ENCODE data around the gene MAP7D3. TPM values are rescaled to one million over a fixed set of nuclear protein-coding genes. Genes with fewer than 3 reads are reported as not detected.

MAP7D3 gene
- total and polyA plus RNA-seq, 2 donors (not counting 1 experiment from before 2014, with no cell fraction given) = 19.0 to 30.7 TPM

DNA sequence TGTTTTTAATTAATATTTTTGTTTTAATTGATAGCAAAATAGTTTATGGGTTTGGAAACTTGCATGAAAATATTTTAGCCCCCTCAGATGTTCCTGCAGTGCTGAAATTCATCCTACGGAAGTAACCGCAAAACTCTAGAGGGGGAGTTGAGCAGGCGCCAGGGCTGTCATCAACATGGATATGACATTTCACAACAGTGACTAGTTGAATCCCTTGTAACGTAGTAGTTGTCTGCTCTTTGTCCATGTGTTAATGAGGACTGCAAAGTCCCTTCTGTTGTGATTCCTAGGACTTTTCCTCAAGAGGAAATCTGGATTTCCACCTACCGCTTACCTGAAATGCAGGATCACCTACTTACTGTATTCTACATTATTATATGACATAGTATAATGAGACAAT, 40.4 kb downstream of the MAP7D3 start:
- Histone ChIP-seq H3K4me3 (replicated peaks in 1 of 4; ENCODE audit: control extremely low read depth in 1 of 4, insufficient read depth in 1 of 4, low read depth in 3 of 4, low read length in 4 of 4) (no peak overlapping the region), H3K9ac (ENCODE audit: insufficient read depth, low read length) (no peak overlapping the region), H3K4me2 (ENCODE audit: extremely low read depth, insufficient read depth, low read length) (no peak overlapping the region), H3K79me2 (ENCODE audit: control insufficient read depth, insufficient read depth, low read length) (no peaks in the 10 kb centered on the region), H3K9me3 (ENCODE audit: control insufficient read depth, insufficient read depth, low read depth, low read length) (no peaks in the 10 kb centered on the region), H3K27me3 (ENCODE audit: control insufficient read depth, insufficient read depth, low read length) (no peaks in the 10 kb centered on the region), H3K36me3 (ENCODE audit: control insufficient read depth, insufficient read depth, low read length) (peaks cover 10% of the 10 kb centered on the region), H3K27ac (ENCODE audit: insufficient read depth, low read length) (no peak overlapping the region), H2AFZ (ENCODE audit: low read length) (no peak overlapping the region), H4K20me1 (ENCODE audit: control insufficient read depth, extremely low read depth, insufficient read depth, low read length) (no peaks in the 10 kb centered on the region), H3K4me1 (ENCODE audit: control insufficient read depth, extremely low read depth, insufficient read depth, low read length) (peaks cover 11% of the 10 kb centered on the region)
- DNase-seq (ENCODE audit: low read depth in 2 of 2) = no peak
- TF ChIP-seq, protein P1, sequence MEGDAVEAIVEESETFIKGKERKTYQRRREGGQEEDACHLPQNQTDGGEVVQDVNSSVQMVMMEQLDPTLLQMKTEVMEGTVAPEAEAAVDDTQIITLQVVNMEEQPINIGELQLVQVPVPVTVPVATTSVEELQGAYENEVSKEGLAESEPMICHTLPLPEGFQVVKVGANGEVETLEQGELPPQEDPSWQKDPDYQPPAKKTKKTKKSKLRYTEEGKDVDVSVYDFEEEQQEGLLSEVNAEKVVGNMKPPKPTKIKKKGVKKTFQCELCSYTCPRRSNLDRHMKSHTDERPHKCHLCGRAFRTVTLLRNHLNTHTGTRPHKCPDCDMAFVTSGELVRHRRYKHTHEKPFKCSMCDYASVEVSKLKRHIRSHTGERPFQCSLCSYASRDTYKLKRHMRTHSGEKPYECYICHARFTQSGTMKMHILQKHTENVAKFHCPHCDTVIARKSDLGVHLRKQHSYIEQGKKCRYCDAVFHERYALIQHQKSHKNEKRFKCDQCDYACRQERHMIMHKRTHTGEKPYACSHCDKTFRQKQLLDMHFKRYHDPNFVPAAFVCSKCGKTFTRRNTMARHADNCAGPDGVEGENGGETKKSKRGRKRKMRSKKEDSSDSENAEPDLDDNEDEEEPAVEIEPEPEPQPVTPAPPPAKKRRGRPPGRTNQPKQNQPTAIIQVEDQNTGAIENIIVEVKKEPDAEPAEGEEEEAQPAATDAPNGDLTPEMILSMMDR (conservative IDR thresholded peaks at IDR 0.05 in 1 of 2, IDR thresholded peaks at IDR 0.05 in 1 of 2; ENCODE audit: low read depth in 1 of 2, low read length in 2 of 2) = no peak
- TF ChIP-seq EZH2 (IDR thresholded peaks at IDR 0.05; ENCODE audit: low read length, missing control alignments) = no peak

DNA sequence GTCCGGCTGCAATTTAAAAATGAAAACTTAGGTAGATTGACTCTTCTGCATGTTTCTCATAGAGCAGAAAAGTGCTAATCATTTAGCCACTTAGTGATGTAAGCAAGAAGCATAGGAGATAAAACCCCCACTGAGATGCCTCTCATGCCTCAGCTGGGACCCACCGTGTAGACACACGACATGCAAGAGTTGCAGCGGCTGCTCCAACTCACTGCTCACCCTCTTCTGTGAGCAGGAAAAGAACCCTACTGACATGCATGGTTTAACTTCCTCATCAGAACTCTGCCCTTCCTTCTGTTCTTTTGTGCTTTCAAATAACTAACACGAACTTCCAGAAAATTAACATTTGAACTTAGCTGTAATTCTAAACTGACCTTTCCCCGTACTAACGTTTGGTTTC, 41.0 kb downstream of the MAP7D3 start:
- no peaks in the 10 kb centered on the region for H3K9me3 ChIP-seq (ENCODE audit: control insufficient read depth, insufficient read depth, low read depth, low read length)
- DNase-seq (ENCODE audit: low read depth in 2 of 2) = no peak
- no peaks in the 10 kb centered on the region for H3K27me3 ChIP-seq (ENCODE audit: control insufficient read depth, insufficient read depth, low read length)
- peaks cover 10% of the 10 kb centered on the region for H3K36me3 ChIP-seq (ENCODE audit: control insufficient read depth, insufficient read depth, low read length)
- no peak overlapping the region for H3K9ac ChIP-seq (ENCODE audit: insufficient read depth, low read length)
- H3K4me3 ChIP-seq (replicated peaks in 1 of 4; ENCODE audit: control extremely low read depth in 1 of 4, insufficient read depth in 1 of 4, low read depth in 3 of 4, low read length in 4 of 4) = no peak overlapping the region
- no peaks in the 10 kb centered on the region for H3K79me2 ChIP-seq (ENCODE audit: control insufficient read depth, insufficient read depth, low read length)
- H3K4me2 ChIP-seq (ENCODE audit: extremely low read depth, insufficient read depth, low read length) = no peak overlapping the region
- TF ChIP-seq, protein P1 (conservative IDR thresholded peaks at IDR 0.05 in 1 of 2, IDR thresholded peaks at IDR 0.05 in 1 of 2; ENCODE audit: low read depth in 1 of 2, low read length in 2 of 2) = no peak
- TF ChIP-seq EZH2 (IDR thresholded peaks at IDR 0.05; ENCODE audit: low read length, missing control alignments) = no peak
- H3K4me1 ChIP-seq (ENCODE audit: control insufficient read depth, extremely low read depth, insufficient read depth, low read length) = peaks cover 11% of the 10 kb centered on the region
- H4K20me1 ChIP-seq (ENCODE audit: control insufficient read depth, extremely low read depth, insufficient read depth, low read length) = no peaks in the 10 kb centered on the region
- no peak overlapping the region for H3K27ac ChIP-seq (ENCODE audit: insufficient read depth, low read length)
- H2AFZ ChIP-seq (ENCODE audit: low read length) = no peak overlapping the region

DNA sequence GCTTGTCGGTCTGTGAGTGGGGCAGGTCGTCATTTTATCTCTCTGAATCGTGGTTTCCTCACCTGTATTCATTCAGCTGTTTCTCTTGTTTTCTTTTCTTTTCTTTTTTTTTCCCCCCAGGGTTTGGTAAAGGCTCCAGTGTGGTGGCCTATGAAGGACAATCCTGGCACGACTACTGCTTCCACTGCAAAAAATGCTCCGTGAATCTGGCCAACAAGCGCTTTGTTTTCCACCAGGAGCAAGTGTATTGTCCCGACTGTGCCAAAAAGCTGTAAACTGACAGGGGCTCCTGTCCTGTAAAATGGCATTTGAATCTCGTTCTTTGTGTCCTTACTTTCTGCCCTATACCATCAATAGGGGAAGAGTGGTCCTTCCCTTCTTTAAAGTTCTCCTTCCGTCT, 41.4 kb downstream of the MAP7D3 start:
- TF ChIP-seq EZH2 (IDR thresholded peaks at IDR 0.05; ENCODE audit: low read length, missing control alignments) = no peak
- TF ChIP-seq, protein P1 (conservative IDR thresholded peaks at IDR 0.05 in 1 of 2, IDR thresholded peaks at IDR 0.05 in 1 of 2; ENCODE audit: low read depth in 1 of 2, low read length in 2 of 2) = no peak
- Histone ChIP-seq H4K20me1 (ENCODE audit: control insufficient read depth, extremely low read depth, insufficient read depth, low read length) (no peaks in the 10 kb centered on the region), H3K4me2 (ENCODE audit: extremely low read depth, insufficient read depth, low read length) (no peak overlapping the region), H3K36me3 (ENCODE audit: control insufficient read depth, insufficient read depth, low read length) (peaks cover 10% of the 10 kb centered on the region), H3K79me2 (ENCODE audit: control insufficient read depth, insufficient read depth, low read length) (no peaks in the 10 kb centered on the region), H3K27ac (ENCODE audit: insufficient read depth, low read length) (no peak overlapping the region), H2AFZ (ENCODE audit: low read length) (no peak overlapping the region), H3K9me3 (ENCODE audit: control insufficient read depth, insufficient read depth, low read depth, low read length) (no peaks in the 10 kb centered on the region), H3K27me3 (ENCODE audit: control insufficient read depth, insufficient read depth, low read length) (no peaks in the 10 kb centered on the region), H3K4me1 (ENCODE audit: control insufficient read depth, extremely low read depth, insufficient read depth, low read length) (peaks cover 7% of the 10 kb centered on the region), H3K9ac (ENCODE audit: insufficient read depth, low read length) (no peak overlapping the region), H3K4me3 (replicated peaks in 1 of 4; ENCODE audit: control extremely low read depth in 1 of 4, insufficient read depth in 1 of 4, low read depth in 3 of 4, low read length in 4 of 4) (no peak overlapping the region)
- no peak for DNase-seq (ENCODE audit: low read depth in 2 of 2)
